HepG2 (cell line): Measurements from ENCODE around the gene PLCD4. TPM values are rescaled to one million over a fixed set of nuclear protein-coding genes. Genes with fewer than 3 reads are reported as not detected.

Experiments
- ATF3 ChIP-seq: sonication (generic); formaldehyde crosslinking; IDR thresholded peaks from 2 replicates; pipeline ENCODE4 v1.4.0; 2020; ENCODE audit warnings: missing genetic modification reagents
- FOXA1 ChIP-seq, 2 experiments: fragments of 450-650 bp in 1 of 2; sonication (generic) in 1 of 2; formaldehyde crosslinking in 1 of 2; IDR thresholded peaks; 2 replicates each; pipeline versions ENCODE4 v1.4.0 to v1.6.1; 2016 to 2020; ENCODE audit warnings: missing genetic modification reagents in 1 of 2
- HNRNPK ChIP-seq: fragments of 200-400 bp; formaldehyde crosslinking; IDR thresholded peaks from 2 replicates; pipeline ENCODE4 v1.6.1; 2018; ENCODE audit warnings: low read length, low read depth, moderate library complexity, mild to moderate bottlenecking; ENCODE audit not compliant: poor library complexity, severe bottlenecking
- IRF9 ChIP-seq: sonication (generic); formaldehyde crosslinking; IDR thresholded peaks from 2 replicates; pipeline ENCODE4 v1.8.0; 2022; ENCODE audit warnings: missing genetic modification reagents, mild to moderate bottlenecking, borderline replicate concordance
- JARID2 ChIP-seq: sonication (generic); formaldehyde crosslinking; IDR thresholded peaks from 2 replicates; pipeline ENCODE4 v1.8.1; 2023; ENCODE audit warnings: missing genetic modification reagents, inconsistent platforms; ENCODE audit not compliant: insufficient replicate concordance
- MAFF ChIP-seq: IDR thresholded peaks from 2 replicates; pipeline ENCODE4 v1.6.1; 2011; ENCODE audit warnings: low read depth, low read length, improper control_type of control experiment
- MAFK ChIP-seq, 2 experiments: IDR thresholded peaks in 1 of 2; conservative IDR thresholded peaks in 1 of 2; 2 replicates each; pipeline ENCODE4 v1.6.1; 2011; ENCODE audit warnings: improper control_type of control experiment in 2 of 2, low read length in 2 of 2
- MEIS2 ChIP-seq: sonication (generic); formaldehyde crosslinking; IDR thresholded peaks from 2 replicates; pipeline ENCODE4 v1.9.0; 2021; ENCODE audit warnings: mild to moderate bottlenecking, missing genetic modification reagents
- MTA3 ChIP-seq: sonication (generic); formaldehyde crosslinking; IDR thresholded peaks from 2 replicates; pipeline ENCODE4 v1.4.0; 2020; ENCODE audit warnings: missing genetic modification reagents
- NCOA1 ChIP-seq: sonication (generic); formaldehyde crosslinking; IDR thresholded peaks from 2 replicates; pipeline ENCODE4 v1.9.0; 2021; ENCODE audit warnings: missing genetic modification reagents
- PBX3 ChIP-seq: sonication (generic); formaldehyde crosslinking; IDR thresholded peaks from 2 replicates; pipeline ENCODE4 v1.8.1; 2023; ENCODE audit warnings: missing genetic modification reagents, inconsistent platforms, borderline replicate concordance
- RCOR2 ChIP-seq: IDR thresholded peaks from 2 replicates; pipeline ENCODE4 v1.6.1; 2016; ENCODE audit warnings: missing biosample characterization, missing genetic modification reagents
- SMAD1 ChIP-seq: sonication (generic); formaldehyde crosslinking; IDR thresholded peaks from 2 replicates; pipeline ENCODE4 v1.4.0; 2020; ENCODE audit warnings: missing genetic modification reagents, low read depth, mild to moderate bottlenecking, borderline replicate concordance
- STAG1 ChIP-seq: sonication (generic); formaldehyde crosslinking; IDR thresholded peaks from 2 replicates; pipeline ENCODE4 v1.4.0; 2020; ENCODE audit warnings: missing genetic modification reagents
- TCF7 ChIP-seq: sonication (generic); IDR thresholded peaks from 2 replicates; pipeline ENCODE4 v1.6.1; 2016; ENCODE audit warnings: antibody characterized with exemption, low read depth
- ZBTB10 ChIP-seq: sonication (generic); formaldehyde crosslinking; IDR thresholded peaks from 2 replicates; pipeline ENCODE4 v1.4.0; 2020; ENCODE audit warnings: missing genetic modification reagents, borderline replicate concordance
- ZC3H13 ChIP-seq: sonication (generic); formaldehyde crosslinking; IDR thresholded peaks from 2 replicates; pipeline ENCODE4 v1.8.1; 2023; ENCODE audit warnings: mild to moderate bottlenecking, missing genetic modification reagents, moderate library complexity
- ZNF180 ChIP-seq: sonication (generic); formaldehyde crosslinking; IDR thresholded peaks from 2 replicates; pipeline ENCODE4 v1.4.0; 2020; ENCODE audit warnings: low read depth, missing genetic modification reagents, borderline replicate concordance
- ZNF33B ChIP-seq: sonication (generic); formaldehyde crosslinking; IDR thresholded peaks from 2 replicates; pipeline ENCODE4 v1.5.1; 2020; ENCODE audit warnings: mild to moderate bottlenecking, missing genetic modification reagents
- ZNF615 ChIP-seq: sonication (generic); formaldehyde crosslinking; IDR thresholded peaks from 2 replicates; pipeline ENCODE4 v1.5.0; 2020; ENCODE audit warnings: mild to moderate bottlenecking, missing genetic modification reagents, borderline replicate concordance
- ZNF674 ChIP-seq: sonication (generic); formaldehyde crosslinking; IDR thresholded peaks from 2 replicates; pipeline ENCODE4 v1.5.0; 2020; ENCODE audit warnings: low read depth, mild to moderate bottlenecking, missing genetic modification reagents
- ZNF704 ChIP-seq: sonication (generic); formaldehyde crosslinking; IDR thresholded peaks from 2 replicates; pipeline ENCODE4 v1.8.1; 2023; ENCODE audit warnings: mild to moderate bottlenecking, inconsistent platforms, moderate library complexity, missing genetic modification reagents, borderline replicate concordance
- polyA plus RNA-seq, 8 experiments: library from polyadenylated mRNA; depleted of rRNA in 3 of 8; stranded (reverse) in 7 of 8; unstranded in 1 of 8; fragments of >200 nt; fragmentation: Illumina TruSeq in 4 of 8; extraction: Trizol in 4 of 8; gene quantifications; 2 replicates each; pipeline versions ENCODE4 v1.2.1 to v1.2.3, GENCODE V29; 2011 to 2016; ENCODE audit warnings: low read depth in 4 of 8, missing spikeins in 1 of 8, mixed read lengths in 1 of 8; ENCODE audit not compliant: insufficient read depth in 1 of 8
- total RNA-seq, 5 experiments: library from RNA; depleted of rRNA; stranded (reverse); fragments of >200 nt; fragmentation: Illumina TruSeq; extraction: Trizol; gene quantifications; 2 replicates each; pipeline ENCODE4 v1.2.3, GENCODE V29; 2016; ENCODE audit warnings: low read depth in 1 of 5

The PLCD4 gene
- total and polyA plus RNA-seq, 2 of the 13 experiments (the other 11 are each of a cell fraction or from before 2014, with no cell fraction given), result 0.26 TPM; not detected in 1

- peak; percentile 90; the same call in 1 of the 2 replicates for TF ChIP-seq IRF9 (CRISPR knock-in tag)
- 0 out of 2 replicates have a peak, but pooled peaks have one; percentile 23 for TF ChIP-seq RCOR2 (CRISPR knock-in tag)
- no peak for TF ChIP-seq MAFK (conservative IDR thresholded peaks at IDR 0.05 in 1 of 2, IDR thresholded peaks at IDR 0.05 in 1 of 2; ENCODE audit: low read length in 2 of 2)
- 0 out of 2 replicates have a peak, but pooled peaks have one; percentile 4 for TF ChIP-seq STAG1
- TF ChIP-seq MTA3 (CRISPR knock-in tag), result no peak
- TF ChIP-seq JARID2 (CRISPR knock-in tag), result no peak
- 0 out of 2 replicates have a peak, but pooled peaks have one; percentile 52 for TF ChIP-seq SMAD1 (CRISPR knock-in tag)
- peak; percentile 79; the same call in 1 of the 2 replicates for TF ChIP-seq TCF7
- TF ChIP-seq MEIS2 (CRISPR knock-in tag), result peak; percentile 80
- peak; percentile 67; the same call in 1 of the 2 replicates for TF ChIP-seq ZBTB10 (CRISPR knock-in tag)
- no peak for TF ChIP-seq ZNF674 (CRISPR knock-in tag)
- TF ChIP-seq ZNF615 (CRISPR knock-in tag), result peak; percentile 49; the same call in 1 of the 2 replicates
- TF ChIP-seq ATF3 (CRISPR knock-in tag), result 0 out of 2 replicates have a peak, but pooled peaks have one; percentile 8
- peak; percentile 43 for TF ChIP-seq HNRNPK
- no peak for TF ChIP-seq FOXA1 (IDR thresholded peaks at IDR 0.05)
- no peak for TF ChIP-seq FOXA1 (CRISPR knock-in tag; IDR thresholded peaks at IDR 0.05)
- no peak for TF ChIP-seq ZNF180
- TF ChIP-seq NCOA1, result no peak; the same call in 1 of the 2 replicates
- TF ChIP-seq ZNF33B, result peak; percentile 80
- TF ChIP-seq ZNF704 (CRISPR knock-in tag), result peak; percentile 88; the same call in 1 of the 2 replicates
- TF ChIP-seq MAFF, result no peak
- no peak for TF ChIP-seq PBX3 (CRISPR knock-in tag)
- TF ChIP-seq ZC3H13 (CRISPR knock-in tag), result peak; percentile 37
Observed at GRCh38 chr2:218659258-218659987, 51.7 kb downstream of the PLCD4 start, which contains the start of the genes BCS1L and ZNF142 (continued).
